ENCODE data around the gene MACF1. TPM values are rescaled to one million over a fixed set of nuclear protein-coding genes. Genes with fewer than 3 reads are reported as not detected.

The MACF1 gene
- total RNA-seq, 1 donor from 2014 or later: 185 TPM

DNA sequence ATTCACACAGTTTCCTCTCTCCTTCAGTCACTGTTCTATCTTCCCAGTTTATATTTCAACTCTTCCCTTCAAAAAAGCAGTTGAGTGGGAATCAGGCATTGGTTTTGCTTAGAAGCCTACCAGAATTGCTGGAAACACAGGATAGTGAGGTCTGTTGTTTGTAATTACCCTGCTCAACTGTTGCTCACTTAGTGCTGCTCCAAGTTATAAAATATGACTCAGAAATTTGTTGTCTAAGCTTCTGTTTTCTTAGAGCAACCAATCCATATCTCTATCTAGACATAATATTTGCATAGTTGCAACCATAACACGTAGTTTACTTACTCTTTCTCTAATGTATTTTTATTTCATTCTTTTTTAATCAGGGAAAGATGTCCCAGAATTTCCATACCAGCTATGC is 87.9 kb downstream of the MACF1 start:
- Mint-ChIP-seq H3K27me3 (ENCODE audit: low read depth) (no peaks in the 10 kb centered on the region), H3K27ac (ENCODE audit: unreplicated experiment) (no peak overlapping the region), H3K9me3 (peaks cover 5% of the 10 kb centered on the region), H3K4me3 (no peak overlapping the region), H3K36me3 (ENCODE audit: low read depth) (peaks cover 23% of the 10 kb centered on the region), H3K4me1 (peaks cover 14% of the 10 kb centered on the region)
- DNase-seq (ENCODE audit: low read depth, low spot score): no peak
- TF ChIP-seq, protein P1, sequence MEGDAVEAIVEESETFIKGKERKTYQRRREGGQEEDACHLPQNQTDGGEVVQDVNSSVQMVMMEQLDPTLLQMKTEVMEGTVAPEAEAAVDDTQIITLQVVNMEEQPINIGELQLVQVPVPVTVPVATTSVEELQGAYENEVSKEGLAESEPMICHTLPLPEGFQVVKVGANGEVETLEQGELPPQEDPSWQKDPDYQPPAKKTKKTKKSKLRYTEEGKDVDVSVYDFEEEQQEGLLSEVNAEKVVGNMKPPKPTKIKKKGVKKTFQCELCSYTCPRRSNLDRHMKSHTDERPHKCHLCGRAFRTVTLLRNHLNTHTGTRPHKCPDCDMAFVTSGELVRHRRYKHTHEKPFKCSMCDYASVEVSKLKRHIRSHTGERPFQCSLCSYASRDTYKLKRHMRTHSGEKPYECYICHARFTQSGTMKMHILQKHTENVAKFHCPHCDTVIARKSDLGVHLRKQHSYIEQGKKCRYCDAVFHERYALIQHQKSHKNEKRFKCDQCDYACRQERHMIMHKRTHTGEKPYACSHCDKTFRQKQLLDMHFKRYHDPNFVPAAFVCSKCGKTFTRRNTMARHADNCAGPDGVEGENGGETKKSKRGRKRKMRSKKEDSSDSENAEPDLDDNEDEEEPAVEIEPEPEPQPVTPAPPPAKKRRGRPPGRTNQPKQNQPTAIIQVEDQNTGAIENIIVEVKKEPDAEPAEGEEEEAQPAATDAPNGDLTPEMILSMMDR (conservative IDR thresholded peaks at IDR 0.05): no peak

DNA sequence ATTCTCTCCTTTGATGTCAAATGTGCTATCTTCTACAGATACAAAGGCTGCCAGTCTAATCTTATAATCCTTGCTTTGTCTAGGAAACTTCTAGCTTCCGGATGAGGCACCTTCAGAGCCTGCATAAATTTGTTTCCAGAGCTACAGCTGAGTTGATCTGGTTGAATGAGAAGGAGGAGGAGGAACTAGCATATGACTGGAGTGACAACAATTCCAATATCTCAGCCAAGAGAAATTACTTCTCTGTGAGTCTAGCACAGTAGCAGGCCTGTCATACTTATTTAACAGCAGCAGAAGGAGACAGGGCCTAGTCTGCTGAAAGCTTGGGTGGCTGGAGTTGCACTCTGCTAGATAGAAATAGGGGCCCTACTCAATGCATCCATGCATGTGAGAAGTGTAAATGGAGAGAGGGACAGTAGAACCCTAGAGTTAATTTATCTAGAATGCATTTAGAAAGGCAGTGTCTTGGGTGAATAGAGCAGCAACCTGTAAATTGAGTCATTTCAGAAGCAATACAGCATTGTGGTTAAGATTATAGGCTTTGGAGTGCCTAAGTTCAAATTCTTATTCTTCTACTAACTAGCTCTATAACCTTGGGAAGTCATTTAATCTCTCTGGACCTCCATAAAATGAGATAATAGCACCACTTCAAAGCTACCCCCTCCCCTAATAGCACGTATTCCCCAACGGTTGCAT is 89.0 kb downstream of the MACF1 start:
- no peak overlapping the region for H3K27ac Mint-ChIP-seq (ENCODE audit: unreplicated experiment)
- H3K9me3 Mint-ChIP-seq: peaks cover 5% of the 10 kb centered on the region
- H3K36me3 Mint-ChIP-seq (ENCODE audit: low read depth): peaks cover 24% of the 10 kb centered on the region
- H3K4me1 Mint-ChIP-seq: peaks cover 14% of the 10 kb centered on the region
- H3K27me3 Mint-ChIP-seq (ENCODE audit: low read depth): no peaks in the 10 kb centered on the region
- no peak for DNase-seq (ENCODE audit: low read depth, low spot score)
- no peak overlapping the region for H3K4me3 Mint-ChIP-seq
- TF ChIP-seq, protein P1 (conservative IDR thresholded peaks at IDR 0.05): no peak

DNA sequence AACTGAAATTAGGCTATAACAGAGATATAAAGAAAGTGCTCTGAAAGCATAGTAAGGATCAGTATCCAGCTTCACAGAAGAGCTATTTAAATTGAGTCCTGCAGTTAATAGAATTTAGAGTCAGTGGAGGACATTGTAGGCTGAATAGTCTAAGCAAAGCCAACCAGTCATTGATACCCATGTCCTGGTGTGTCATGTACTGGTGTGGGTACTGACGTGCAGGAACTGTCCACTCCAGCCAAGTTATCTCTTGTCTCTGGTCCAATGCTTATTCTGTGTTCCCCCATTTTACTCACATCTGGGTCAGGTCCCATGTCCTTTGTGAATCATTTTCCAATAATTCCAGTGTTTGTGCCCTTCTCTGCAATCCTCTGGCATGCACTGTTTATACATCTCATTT is 90.0 kb downstream of the MACF1 start:
- TF ChIP-seq, protein P1 (conservative IDR thresholded peaks at IDR 0.05): no peak
- Mint-ChIP-seq H3K36me3 (ENCODE audit: low read depth) (peaks cover 18% of the 10 kb centered on the region), H3K27me3 (ENCODE audit: low read depth) (no peaks in the 10 kb centered on the region), H3K9me3 (no peaks in the 10 kb centered on the region), H3K4me3 (no peak overlapping the region), H3K27ac (ENCODE audit: unreplicated experiment) (no peak overlapping the region), H3K4me1 (peaks cover 14% of the 10 kb centered on the region)
- DNase-seq (ENCODE audit: low read depth, low spot score): no peak

DNA sequence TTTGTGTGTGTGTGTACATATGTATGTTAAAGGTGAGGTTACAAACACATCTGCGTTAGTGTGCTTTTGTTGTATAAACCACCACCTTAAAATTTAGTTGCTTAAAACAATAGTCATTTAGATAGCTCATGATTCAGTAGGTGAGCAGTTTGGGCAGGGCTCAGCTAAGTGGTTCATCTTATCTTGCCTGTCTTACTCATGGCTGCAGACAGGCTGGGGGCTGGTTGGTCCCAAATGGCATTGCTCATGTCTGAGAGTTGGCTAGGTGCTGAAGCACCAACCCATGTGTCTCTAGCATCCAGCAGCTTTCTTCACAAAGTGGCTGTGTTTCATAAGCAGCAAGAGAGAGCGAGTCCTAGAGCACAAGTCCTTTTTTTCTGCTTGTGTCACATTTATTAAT is 91.4 kb downstream of the MACF1 start:
- no peaks in the 10 kb centered on the region for H3K27me3 Mint-ChIP-seq (ENCODE audit: low read depth)
- H3K4me3 Mint-ChIP-seq: no peak overlapping the region
- DNase-seq (ENCODE audit: low read depth, low spot score): no peak
- H3K4me1 Mint-ChIP-seq: peaks cover 14% of the 10 kb centered on the region
- TF ChIP-seq, protein P1 (conservative IDR thresholded peaks at IDR 0.05): no peak
- no peak overlapping the region for H3K27ac Mint-ChIP-seq (ENCODE audit: unreplicated experiment)
- H3K36me3 Mint-ChIP-seq (ENCODE audit: low read depth): peaks cover 20% of the 10 kb centered on the region
- no peaks in the 10 kb centered on the region for H3K9me3 Mint-ChIP-seq

DNA sequence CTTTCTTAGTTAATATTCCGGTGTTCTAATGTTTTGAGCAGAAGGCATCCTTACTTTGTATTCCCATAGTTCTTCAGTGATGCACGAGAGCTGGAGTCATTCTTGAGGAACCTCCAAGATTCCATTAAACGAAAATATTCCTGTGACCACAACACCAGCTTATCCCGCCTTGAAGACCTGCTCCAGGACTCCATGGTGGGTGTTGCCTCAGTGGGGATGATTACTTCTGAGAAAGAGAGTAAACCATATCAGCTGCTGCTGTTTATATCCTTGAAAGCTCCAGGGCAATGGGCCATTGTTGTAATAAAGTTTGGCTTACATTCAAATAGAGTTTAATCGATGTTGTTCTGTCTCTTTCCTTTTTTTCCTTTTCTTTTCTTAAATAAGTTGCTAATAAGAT is 93.1 kb downstream of the MACF1 start:
- H3K4me3 Mint-ChIP-seq: no peak overlapping the region
- no peak for DNase-seq (ENCODE audit: low read depth, low spot score)
- TF ChIP-seq, protein P1 (conservative IDR thresholded peaks at IDR 0.05): no peak
- H3K4me1 Mint-ChIP-seq: peaks cover 14% of the 10 kb centered on the region
- H3K27ac Mint-ChIP-seq (ENCODE audit: unreplicated experiment): no peak overlapping the region
- peaks cover 21% of the 10 kb centered on the region for H3K36me3 Mint-ChIP-seq (ENCODE audit: low read depth)
- no peaks in the 10 kb centered on the region for H3K27me3 Mint-ChIP-seq (ENCODE audit: low read depth)
- no peaks in the 10 kb centered on the region for H3K9me3 Mint-ChIP-seq
